HG03280 (cell line): ENCODE measurements around the gene RMRP.
"Not testable (repeated sequence)": the region's sequence is repeated elsewhere in the genome, so short reads cannot be mapped to it uniquely, and the experiment has no call there.

Experiments used
- ATAC-seq: cut with Tn5 transposase; IDR thresholded peaks from one replicate; pipeline ENCODE4 v1.9.1; 2021; ENCODE audit warnings: mild to moderate bottlenecking, moderate library complexity; ENCODE audit not compliant: unreplicated experiment

RMRP gene

DNA sequence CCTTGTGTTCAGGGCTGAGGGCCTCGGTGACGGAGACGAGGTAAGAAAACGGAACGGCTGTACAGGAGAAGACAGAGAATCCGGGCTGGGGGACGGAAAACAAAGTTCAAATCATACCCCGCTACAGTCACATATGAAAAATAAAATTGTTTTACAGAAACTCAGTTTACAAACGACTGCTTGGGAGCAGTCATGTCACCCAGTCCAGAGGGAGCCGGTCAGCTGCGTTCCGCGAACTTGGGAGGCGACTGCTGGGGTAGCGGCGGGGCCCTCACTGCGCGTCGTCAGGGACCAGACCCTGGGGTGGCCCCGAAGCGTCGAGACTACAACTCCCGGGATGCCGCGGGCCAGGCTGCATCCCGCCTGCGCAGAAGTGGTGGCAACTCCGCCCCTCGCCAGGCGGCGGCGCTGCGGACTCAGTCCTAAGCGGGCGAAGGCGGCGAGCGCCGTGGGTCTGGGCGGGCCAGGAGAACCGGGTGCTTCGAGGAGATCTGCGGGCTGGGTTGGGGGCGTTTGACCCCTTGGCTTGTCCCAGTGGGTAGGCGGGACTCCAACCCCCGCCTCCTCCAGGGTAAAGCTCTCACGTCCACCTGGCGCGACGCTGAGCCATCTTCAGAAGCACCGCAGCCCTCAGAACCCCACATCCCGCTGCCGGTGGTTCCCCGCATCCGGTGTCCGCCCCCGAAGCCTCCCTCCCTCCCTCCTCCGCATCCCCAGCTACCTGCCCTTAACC is 11.1 kb downstream of the RMRP start:
- peak; percentile 90 for ATAC-seq

DNA sequence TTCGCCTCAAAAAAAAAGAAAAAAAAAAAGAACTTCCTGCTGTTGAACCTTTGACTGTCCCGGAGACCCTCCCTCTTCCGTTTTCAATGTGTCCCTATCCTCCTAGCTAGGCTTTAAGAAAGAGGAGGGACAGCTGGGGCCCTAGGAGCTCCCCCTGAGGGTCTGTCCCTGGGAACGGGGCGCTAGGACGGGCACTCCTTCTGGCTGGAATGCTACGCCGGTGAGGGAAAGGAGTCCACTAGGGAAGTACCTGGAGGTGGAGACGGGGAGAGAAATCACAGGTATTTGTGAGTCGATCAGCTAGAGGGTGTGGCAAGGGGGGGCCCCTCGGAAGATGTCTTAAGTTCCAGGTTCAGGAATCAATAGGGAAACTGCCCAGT is 11.7 kb downstream of the RMRP start:
- no peak for ATAC-seq

DNA sequence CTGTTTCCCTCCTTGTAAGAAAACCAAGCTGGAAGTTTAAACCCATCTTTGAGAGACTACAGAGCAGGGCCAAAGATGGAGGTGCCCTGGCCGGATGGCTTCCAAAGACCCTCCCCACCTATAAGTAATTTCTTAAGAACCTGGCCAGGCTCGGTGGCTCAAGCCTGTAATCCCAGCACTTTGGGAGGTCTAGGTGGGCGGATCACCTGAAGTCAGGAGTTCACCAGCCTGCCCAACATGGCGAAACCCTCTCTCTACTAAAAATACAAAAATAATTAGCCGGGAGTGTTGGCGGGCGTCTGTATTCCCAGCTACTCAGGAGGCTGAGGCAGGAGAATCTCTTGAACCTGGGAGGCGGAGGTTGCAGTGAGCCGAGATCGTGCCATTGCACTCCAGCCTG is 12.1 kb downstream of the RMRP start:
- ATAC-seq, result not testable (repeated sequence)

DNA sequence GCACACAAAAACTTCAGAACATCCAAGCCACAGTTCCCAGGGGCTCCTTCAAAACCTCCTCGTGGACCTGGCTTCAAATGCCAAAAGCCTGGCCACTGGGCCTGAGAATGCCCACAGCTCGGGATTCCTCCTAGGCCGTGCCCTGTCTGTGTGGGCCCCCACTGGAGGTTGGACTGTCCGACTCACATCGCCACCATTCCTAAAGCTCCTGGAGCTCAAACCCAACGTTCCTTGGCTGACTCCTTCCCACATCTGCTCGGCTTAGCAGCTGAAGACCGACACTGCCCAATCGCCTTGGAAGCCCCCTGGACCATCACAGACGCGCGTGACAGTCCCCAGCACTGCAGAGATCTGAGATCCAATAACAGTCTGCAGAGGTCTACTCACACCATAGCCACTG is 14.8 kb downstream of the RMRP start:
- no peak for ATAC-seq

DNA sequence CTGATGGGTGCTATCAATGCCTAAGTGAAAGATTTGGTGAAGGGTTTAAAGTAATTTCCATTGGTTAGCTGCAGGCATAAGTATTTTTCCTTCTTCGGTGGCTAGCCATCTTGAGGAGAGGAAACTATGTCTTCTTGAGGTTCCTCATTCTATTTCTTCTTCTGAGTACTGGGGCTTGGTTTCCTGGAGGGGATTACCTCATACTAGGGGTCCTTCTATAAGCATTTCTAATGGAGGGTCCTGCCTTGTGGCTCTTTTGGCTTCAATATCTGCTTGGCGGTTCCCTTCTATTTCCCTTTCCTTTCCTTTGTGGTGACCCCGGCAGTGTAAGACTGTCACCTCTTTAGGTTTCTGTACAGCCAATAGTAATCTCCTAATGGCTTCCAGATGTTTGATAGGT is 16.3 kb downstream of the RMRP start:
- not testable (repeated sequence) for ATAC-seq

DNA sequence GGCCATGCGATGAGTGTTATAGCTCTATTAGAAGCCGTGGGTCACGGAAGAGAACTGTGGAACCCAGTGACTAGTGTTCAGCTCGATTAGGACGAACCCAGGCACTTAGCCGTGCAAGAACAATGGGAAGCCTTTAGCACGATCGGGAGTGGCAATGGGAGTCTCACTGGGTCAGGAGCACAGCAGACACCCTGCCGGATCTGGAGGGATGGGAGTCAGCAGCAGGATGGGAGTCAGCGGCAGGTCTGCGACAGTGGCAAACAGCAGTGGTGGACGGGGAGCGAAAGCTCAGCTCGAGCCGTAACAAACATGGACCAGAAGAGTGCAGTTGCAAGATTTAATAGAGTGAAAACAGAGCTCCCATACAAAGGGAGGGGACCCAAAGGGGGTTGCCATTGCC is 17.4 kb downstream of the RMRP start:
- not testable (repeated sequence) for ATAC-seq

DNA sequence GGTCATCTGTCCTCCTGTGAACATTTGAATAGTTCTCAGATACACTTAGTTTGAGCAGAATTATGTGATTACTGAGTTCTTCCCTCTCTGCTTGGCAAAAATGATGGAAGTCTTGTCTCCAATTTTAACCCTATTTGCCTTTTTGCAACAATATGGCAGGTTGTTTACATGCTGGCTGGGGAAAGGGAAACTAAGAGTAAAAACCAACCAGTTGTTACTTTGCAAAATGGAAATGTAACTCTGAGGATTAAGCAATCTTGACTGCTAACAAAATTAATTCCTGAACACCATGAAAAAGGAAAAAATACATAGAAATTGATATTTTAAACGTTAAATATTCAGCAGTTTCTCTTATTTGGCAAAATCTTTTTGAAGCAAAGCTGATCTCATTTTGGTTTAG is 18.2 kb downstream of the RMRP start:
- ATAC-seq, result no peak

DNA sequence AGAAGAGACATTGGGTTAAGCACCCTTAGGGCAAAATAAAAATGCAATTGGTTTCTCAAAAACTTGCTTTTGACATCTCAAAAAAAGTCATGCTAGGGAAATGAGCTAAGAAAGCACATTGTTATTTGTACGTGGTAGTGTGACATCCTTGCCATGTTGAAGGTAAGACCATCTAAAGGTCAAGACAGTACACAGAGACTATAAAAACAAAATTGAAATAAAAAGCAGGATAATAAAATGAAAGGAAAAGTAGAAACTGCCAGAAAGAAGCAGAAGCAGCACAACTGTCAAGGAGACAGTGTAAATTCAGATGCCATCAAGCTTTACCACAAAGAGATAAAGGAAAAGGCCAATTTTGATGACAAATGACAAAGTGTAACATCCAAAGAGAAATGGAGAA is 18.6 kb downstream of the RMRP start:
- ATAC-seq, result not testable (repeated sequence)

DNA sequence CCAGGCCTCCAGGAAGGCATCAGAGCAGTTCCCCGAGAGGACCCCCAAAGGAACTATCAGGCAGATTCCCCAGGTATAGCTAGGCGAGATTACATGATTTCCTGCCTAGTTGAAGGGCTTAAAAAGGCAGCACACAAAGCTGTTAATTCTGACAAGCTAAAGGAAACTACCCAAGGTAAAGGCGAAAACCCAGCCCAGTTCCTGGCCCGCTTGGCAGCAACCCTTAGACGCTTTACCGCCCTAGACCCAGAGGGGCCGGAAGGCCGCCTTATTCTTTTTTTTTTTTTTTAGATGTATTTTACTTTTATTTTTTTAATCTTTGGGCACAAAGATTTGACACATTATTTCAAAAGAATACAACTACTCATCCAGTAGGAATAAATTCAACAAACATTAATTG is 19.1 kb downstream of the RMRP start:
- ATAC-seq, result not testable (repeated sequence)

DNA sequence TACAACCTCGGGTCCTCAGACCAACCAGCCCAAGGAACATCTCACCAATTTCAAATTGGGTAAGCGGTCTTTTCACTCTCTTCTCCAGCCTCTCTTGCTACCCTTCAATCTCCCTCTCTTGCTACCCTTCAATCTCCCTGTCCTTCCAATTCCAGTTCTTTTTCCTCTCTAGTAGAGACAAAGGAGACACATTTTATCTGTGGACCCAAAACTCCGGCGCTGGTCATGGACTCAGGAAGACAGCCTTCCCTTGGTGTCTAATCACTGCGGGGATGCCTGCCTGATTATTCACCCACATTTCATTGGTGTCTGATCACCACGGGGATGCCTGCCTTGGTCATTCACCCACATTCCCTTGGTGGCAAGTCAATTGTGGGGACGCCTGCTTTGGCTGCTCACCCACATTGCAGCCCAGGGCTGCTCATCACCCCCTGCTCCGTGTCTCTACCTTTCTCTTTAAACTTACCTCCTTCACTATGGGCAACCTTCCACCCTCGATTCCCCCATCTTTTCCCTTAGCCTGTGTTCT is 20.3 kb downstream of the RMRP start:
- ATAC-seq, result not testable (repeated sequence)

DNA sequence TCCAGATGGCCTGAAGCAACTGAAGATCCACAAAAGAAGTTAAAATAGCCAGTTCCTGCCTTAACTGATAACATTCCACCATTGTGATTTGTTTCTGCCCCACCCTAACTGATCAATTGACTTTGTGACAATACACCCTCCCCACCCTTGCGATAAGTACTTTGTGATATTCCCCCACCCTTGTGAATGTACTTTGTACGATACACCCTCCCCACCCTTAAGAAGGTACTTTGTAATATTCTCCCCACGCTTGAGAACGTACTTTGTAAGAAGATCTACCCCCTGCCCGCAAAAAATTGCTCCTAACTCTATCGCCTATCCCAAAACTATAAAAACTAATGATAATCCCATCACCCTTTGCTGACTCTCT is 21.0 kb downstream of the RMRP start:
- ATAC-seq, result not testable (repeated sequence)

DNA sequence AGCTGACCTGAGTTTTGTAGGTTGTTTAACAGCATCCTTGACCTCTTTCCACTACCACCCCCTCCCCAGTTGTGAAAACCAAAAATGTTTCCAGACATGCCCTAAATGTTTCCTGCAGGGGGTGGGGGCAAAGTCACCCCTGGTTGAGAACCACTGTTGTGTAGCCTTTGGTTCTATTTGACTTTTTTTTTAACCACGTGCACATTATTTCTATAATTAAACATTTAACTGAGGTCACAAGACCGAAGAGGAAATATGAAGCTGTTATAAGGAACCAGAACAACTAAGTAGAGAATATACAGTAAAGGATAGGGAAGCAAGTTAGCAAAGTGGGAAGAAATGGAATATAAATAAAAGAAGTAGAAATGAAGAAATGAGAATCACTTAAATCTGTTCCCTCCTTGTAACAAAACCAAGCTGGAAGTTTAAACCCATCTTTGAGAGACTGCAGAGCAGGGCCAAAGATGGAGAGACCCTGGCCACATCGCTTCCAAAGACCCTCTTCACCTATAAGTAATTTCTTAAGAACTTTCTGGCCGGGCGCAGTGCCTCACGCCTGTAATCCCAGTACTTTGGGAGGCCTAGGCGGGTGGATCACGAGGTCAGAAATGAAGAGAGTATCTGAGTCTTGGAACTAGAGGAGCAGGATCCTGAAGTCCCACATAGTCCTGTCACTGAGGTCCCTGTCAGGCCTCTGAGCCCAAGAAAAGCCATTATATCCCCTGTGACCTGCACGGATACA is 21.5 kb downstream of the RMRP start:
- ATAC-seq, result no peak

DNA sequence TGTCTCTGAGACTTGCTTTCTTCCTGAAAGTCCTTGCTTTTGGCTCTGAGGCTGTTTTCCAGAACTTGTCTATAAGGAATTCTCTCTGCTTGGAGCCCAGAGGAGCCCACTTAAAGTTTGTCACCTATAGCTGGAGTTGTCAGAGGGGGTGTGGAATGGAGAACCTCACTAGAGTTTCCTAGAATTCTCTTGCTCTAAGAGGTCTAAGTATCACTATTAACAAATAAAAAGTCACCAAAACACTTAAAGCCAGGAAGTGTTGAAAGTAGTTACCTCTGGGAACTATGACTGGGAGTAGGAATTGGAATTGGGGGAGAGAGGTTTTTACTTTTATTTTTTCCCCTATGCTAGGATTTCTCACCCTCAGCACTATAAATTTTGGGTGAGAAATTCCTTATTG is 22.1 kb downstream of the RMRP start:
- ATAC-seq, result no peak

DNA sequence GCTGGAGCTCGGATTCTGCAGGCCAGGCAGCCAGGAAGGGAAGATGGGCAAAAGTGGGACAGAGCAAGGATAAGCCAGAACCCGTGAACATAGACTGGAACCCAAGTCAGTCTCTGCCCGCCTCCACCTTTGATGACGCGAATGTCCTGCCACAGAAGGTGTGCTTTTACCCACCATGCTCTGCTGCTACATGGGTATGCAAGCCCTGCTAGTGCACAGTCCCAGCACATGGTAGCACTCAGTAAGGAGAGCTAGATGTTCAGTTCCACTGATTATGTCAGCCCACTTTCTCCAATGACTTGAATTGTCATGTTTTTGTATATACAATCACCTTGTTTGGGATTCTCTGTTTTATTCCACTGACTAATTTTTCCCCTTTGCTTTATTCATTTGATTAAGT is 28.2 kb downstream of the RMRP start:
- no peak for ATAC-seq

DNA sequence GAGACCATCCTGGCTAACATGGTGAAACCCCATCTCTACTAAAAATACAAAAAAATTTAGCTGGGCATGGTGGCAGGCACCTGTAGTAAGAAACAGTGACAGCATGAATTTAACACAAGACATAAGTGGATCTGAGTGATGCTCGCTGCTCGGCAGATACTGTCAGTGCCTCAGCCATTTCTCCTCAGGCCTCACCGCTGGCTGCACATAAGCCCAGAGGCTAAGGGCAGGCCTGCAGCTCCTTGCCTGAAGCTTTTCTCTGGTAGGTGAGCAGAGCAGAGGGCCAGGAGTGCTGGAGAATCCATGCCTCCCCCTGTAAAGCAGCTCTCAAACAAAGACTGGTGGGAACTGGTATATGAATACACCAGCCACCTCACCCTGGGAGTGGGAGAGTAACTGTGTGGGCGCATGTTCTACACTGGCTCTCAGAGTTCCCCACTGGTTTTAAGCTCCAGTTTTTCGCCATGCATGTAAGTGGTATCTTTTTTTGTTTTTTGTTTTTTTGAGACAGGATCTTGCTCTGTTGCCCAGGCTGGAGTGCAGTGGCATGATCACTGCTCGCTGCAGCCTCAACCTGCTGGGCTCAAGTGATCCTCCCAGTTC is 29.3 kb downstream of the RMRP start:
- ATAC-seq, result no peak

DNA sequence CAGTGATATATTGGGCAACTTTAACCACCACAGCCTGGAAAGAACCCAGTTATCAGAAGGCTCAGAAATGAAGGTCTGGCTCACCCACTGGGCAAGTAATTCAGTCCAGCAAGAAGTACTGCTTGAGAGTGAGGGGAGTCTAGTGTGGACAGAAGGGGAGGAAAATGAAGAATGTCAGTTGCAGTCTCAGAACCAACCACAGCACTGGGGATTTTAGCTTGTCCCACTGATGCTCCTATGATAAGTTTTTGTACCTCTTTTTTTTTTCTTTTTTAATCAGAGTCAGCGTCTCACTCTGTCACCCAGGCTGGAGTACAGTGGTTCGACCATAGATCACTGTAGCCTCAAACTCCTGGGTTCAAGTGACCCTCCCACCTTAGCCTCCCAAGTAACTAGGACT is 30.2 kb downstream of the RMRP start:
- ATAC-seq, result no peak

DNA sequence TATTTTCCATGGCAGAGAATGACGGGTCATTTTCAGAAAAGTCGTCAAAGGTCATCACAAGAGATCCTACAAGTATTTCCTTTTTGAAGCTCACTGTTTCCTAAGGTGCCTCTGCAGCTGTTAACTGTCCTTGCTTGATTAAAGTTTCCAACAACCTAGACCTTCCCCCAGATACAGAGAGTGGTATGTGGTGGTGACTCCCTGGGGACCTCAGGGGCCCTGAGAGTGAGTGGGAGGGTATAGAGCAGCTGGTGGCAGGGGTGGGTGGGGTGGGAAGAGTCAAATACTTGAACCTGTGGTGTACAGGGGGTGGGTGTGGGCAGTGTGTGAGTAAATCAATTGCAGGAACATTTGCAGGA is 38.0 kb downstream of the RMRP start:
- peak; percentile 44 for ATAC-seq

DNA sequence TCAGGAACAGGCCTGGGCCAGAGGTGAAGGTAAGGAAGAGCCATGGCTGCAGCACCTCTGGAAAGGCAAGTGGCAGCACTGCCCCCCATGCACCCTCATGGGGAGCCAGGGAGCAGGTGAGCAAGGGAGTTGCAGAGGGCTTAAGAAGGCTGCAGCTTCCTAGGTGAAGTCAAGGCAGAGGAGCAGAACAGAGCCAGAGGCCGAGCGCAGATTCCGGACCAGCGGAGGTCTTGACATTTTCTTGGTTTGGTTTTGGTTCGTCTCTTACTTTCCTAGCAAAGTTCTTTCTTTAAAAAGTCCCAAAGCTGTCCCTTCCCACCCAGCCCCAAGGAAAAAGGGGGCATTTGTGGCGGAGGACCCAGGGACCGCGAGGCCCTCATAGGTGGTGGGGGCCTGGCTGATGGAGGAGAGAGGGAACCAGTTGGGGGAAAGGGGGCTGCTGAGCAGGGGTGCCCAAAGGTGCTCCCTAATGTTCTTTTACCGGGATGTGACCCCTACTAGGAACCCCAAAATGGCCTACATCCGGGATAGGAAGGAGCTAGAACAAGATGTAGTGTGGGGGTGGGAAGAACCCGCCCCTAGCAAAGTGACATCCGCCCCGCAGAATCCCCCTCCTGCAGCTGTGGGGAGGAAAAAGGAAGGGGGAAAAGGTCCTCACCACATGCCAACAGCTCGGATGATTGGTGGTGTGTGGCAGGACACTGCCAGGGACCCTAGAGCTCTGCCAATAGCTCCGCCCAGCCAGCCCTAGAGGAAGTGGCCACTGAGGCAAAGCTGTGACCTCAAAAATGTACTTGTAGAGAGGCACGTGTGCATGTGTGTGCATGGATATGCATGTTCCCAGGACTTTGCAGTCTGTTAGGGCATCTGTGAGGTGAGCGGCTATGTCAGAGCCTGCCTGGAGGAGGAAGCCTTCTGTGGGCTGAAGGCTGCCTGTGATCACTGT is 38.7 kb downstream of the RMRP start:
- ATAC-seq, result peak; percentile 34

DNA sequence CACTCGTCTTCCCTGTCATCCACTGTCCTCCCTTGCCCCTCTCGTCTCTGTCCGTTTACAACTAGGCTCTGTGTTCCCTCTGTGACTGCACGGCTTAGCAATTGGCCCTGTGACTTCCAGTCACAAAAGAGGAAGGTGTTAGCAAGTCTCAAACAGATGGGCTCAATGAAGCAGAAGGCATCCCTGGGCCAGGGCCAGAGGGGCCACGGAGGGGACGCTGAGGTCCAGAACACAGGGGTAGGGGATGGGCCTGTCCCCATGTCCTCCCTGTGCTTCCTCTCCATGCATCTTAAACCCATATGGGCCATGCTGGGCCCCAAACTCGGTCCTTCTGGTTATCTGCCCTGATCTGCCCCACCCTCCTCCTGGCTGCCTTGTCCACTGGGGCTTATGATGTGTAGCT is 39.5 kb downstream of the RMRP start, which contains the start of gene CD72:
Gene CD72 (minus strand): TSS at position 89 of the 403 bp plus-strand sequence. CDS start 110 bp downstream, outside the sequence.
- ATAC-seq, result no peak

DNA sequence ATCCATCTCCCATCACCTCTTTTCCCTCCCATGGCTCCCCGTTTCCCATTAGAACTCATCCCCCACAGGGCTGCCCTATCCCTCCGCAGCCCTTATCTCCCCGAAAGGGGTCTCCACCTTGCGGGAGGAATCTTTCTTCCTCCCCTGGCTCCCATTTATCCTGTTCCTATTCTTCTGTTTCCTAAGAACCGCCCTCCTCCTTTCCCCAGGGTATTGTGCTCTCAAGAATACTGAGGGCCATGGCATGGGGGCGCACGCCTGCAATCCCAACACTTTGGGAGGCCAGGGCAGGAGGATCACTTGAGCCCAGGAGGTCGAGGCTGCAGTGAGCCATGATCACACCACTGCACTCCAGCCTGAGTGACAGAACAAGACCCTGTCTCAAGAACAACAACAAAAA is 40.3 kb downstream of the RMRP start:
- no peak for ATAC-seq
